SW480 (cell line): ENCODE data around the gene CLEC1B.
"Not testable (repeated sequence)": the region's sequence is repeated elsewhere in the genome, so short reads cannot be mapped to it uniquely, and the experiment has no call there.

Experiments
- DNase-seq: peaks from one replicate; pipeline ENCODE4 v3.0.0-alpha.2; 2016; ENCODE audit warnings: low spot score

CLEC1B gene

GRCh38 chr12:9974731-9975130 lies 24.2 kb downstream of the CLEC1B start:
- not testable (repeated sequence) for DNase-seq

GRCh38 chr12:9973949-9974348 lies 25.0 kb downstream of the CLEC1B start:
- DNase-seq, result no peak

- no peak for DNase-seq
Observed at GRCh38 chr12:9971181-9971580, 27.7 kb downstream of the CLEC1B start, which contains the start of gene CLEC12A. CLEC12A (plus strand) TSS chr12:9971409; CDS start chr12:9971597, 188 bp downstream.

GRCh38 chr12:9969673-9970072 lies 29.2 kb downstream of the CLEC1B start:
- peak; percentile 47 for DNase-seq

GRCh38 chr12:9961901-9962300 lies 37.0 kb downstream of the CLEC1B start:
- DNase-seq, result no peak

GRCh38 chr12:9961106-9961505 lies 37.8 kb downstream of the CLEC1B start:
- DNase-seq, result no peak

GRCh38 chr12:9960590-9960989 lies 38.3 kb downstream of the CLEC1B start:
- DNase-seq, result no peak

GRCh38 chr12:9957834-9958233 lies 41.1 kb downstream of the CLEC1B start:
- no peak for DNase-seq

GRCh38 chr12:9952954-9953729 lies 45.8 kb downstream of the CLEC1B start:
- DNase-seq, result not testable (repeated sequence)

- no peak for DNase-seq
Observed at GRCh38 chr12:9951026-9951675, 47.8 kb downstream of the CLEC1B start.

- no peak for DNase-seq
Observed at GRCh38 chr12:9948606-9949296, 50.2 kb downstream of the CLEC1B start.

- no peak for DNase-seq
Observed at GRCh38 chr12:9947674-9948073, 51.2 kb downstream of the CLEC1B start.

GRCh38 chr12:9944391-9944790 lies 54.5 kb downstream of the CLEC1B start:
- no peak for DNase-seq

GRCh38 chr12:9943240-9943639 lies 55.7 kb downstream of the CLEC1B start:
- DNase-seq, result no peak
